NCI-H774 (cell line): ENCODE results near the gene DPP6.
A peak's percentile ranks its signal among the peaks of the same experiment; 100 is the strongest.

ENCODE experiments used
- DNase-seq: peaks from one replicate; lab custom pipeline; 2025; lab: John Stamatoyannopoulos, UW

DPP6 gene

DNA sequence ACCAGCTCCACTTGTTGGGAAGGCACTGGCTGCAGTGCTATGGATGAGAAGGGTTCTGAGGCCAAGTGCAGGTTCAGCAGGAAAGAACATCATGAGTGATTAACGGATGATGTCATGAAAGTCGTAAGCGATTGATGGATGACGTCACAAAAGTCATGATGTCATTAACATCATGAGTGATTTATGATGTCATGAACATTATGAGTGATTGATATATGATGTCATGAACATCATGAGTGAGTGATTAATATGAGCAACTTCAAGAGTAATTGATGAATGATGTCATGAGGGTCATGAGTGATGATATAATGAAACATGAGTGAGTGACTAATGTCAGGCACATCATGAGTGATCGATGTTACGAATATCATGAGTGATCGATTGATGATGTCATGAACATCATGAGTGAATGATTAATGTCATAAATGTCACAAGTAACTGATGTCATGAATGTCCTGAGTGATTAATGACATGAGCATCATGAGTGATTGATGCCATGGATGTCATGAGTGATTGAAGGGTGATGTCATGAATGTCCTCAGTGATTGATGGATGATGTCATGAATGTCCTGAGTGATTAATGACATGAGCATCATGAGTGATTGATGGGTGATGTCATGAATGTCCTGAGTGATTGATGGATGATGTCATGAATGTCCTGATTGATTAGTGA is 765.2 kb downstream of the DPP6 start:
- DNase-seq: no peak

DNA sequence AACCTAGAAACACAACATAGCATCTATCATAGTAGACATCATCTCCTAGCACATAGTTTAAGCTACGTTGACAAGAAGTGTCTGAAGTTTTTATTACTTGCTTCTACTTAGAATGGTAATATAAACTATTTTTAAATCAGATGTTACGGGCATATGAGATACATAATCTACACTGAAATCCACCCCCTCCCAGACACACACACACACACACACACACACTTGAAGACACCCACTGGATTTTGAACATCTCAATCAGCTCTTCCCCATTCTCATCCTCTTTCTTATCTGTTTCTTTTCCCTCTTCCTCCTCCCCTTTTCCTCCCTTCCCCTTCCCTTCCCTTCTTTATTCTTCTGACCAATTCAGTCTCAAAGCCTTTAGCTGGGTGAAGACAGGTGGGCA is 774.8 kb downstream of the DPP6 start:
- no peak for DNase-seq

DNA sequence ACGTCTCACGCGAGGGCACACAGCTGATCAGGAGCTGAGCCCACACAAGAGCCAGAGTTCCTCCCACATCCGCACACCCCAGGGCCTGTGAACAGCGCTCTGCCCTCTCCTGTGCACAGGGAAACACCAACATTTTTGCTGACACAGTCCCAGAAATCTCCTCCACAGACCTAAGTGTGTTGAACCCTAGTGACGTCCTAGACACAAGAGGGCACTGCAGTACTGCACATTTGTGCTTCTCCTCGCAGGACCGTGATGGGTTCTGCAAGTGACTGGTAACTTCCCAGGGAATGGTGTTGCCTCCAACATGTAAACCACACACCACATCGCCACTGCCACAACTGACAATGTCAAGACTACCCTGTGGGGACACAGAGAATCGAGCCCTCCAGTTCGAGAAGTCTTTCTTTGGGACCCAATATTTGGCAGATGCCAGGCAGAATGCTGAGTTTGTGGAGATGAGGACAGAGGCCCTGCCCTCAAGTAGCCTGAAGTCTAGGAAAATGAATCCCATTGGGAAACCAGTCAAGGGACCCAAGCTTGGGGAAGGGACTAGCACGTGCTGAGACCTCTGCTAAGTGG is 780.5 kb downstream of the DPP6 start:
- no peak for DNase-seq

DNA sequence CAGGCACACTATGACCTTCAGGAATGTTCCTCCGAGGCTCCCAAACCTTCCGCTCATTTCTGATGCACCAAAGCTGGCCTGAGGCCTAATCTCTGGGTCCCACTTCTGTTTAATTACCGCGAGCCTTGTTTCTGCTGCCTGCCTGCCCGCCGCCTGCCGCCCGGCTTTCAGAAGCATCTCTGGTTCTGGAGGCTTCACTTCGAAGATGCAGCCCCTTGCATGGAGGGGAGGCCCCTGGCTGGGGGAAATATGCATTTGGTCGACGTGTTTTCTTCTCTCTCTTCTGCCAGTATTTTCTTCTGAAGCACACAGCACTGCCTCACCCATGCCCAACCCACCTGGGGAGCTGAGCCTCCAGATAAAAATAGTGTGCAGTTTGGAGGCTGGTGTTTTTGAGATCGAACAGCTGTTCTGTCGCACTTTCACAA is 783.8 kb downstream of the DPP6 start:
- DNase-seq: no peak

DNA sequence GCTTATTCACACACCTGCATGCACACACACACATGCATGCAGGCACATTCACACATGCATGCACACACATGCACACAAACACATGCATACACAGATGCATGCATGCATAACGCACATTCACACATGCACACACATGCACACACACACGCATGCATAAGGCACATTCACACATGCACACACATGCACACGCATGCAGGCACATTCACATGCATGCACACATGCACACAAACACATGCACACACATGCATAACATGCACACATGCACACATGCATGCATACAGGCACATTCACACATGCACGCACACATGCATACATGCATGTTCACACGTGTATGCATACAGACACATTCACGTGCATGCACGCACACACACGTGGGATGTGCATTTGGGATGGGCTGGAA is 784.9 kb downstream of the DPP6 start:
- no peak for DNase-seq

DNA sequence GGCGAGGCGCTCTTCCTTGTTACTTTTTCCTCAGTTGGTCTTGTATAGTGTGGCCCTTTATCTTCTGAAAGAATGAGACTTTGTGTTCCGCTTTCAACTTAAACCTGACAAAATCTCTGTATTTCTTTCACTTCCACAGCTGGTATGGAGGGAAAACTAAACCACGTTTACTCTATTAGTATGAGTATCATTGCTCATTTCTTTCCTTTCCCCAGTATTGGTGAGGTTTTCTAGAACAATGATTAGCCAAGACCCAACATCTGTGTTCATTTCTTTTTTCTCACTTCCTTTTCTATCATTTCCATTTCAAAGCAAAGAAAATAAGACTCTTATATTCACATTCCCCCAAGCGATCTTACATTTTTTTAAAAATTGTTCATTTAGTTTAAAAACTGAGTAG is 785.4 kb downstream of the DPP6 start:
- DNase-seq: no peak

DNA sequence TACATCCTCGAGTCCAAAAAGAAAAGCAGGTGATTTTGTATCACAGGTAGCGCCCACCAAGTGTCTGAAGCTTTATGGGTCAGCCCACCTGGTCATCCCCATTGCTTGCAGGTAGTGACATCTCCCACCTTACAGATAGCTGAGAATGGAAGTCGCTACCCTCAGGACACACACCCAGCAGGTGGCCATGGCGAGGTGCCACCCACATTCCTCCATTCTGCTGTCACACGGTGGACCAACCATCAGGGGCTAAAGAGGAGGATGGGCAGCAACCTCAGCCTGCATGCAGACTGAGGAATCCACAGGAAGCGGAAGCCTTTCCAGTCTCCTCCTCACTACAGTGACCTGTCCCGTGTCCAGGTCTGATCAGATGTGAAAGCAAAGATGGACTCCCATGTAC is 787.9 kb downstream of the DPP6 start:
- DNase-seq: no peak

DNA sequence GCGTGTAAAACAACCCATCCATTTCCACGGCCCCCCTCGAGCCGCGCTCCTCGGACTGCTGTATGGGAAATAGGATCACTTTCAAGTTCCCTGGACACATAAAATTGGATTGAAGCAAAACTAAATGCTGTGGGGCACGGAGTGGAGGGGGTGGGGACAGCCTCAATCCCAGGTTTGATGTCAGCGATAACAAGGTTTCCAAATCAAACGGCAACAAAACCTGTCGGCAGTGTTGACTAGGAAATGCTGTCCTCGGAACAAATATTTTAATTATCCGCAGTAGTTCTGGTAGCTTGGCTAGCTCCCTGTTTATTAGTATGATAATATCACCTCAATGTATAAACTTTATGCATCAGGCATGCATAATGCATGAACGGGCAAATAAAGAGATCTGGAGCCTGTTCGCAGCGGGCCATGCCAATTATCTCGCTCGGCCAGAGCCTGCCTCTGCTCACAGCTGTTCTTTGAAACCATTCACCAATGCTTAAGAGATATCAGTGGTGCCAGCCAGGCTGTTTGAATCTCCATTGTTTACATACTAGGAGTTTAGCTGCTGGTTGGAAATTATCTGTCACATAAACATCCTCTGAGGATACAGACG is 789.6 kb downstream of the DPP6 start:
- DNase-seq: peak; percentile 28

DNA sequence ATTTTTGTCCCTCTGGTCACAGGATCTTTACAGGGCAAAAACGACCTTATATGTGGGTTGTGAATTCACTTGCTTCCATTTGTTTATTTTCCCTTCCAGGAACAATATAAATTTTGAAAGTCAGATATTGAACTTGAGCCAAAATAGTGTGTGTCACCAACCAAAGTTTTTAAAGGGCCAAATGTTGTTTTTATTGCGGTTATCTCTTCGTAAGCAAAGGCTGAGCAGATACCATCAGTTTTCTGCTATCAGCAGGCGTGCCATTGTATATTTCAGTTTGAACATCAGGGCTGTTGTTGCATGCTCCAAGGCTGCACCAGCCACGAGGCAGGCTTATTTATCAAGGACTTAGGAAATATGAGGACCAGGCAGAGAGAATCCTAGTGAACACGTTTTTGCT is 790.4 kb downstream of the DPP6 start:
- no peak for DNase-seq

DNA sequence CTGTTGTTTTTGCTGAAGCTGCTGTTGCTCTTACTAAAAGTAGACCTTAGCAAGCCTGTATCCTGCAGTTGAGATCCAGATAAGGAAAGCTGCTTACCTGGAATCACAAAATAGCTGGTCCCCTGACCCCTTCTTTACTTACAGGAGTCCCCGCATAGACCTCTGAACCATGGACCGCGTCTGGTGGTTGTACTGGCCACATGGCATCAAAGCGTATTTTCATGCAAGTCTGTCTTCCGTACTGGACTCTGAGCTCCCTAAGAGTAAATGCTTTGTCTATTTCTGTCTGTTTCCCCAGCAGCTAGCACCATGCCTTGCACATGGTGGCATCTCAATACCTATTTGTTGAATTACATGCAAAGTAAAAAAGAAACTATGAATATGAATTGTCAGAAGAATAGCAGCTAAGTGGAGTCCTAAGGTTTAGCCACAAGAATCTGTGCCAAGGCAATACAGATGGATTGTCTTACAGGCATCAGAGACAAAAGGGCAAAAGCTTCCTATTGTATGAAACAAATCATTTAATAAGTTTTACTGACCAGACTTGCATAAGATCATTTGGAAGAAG is 791.6 kb downstream of the DPP6 start:
- DNase-seq: no peak

DNA sequence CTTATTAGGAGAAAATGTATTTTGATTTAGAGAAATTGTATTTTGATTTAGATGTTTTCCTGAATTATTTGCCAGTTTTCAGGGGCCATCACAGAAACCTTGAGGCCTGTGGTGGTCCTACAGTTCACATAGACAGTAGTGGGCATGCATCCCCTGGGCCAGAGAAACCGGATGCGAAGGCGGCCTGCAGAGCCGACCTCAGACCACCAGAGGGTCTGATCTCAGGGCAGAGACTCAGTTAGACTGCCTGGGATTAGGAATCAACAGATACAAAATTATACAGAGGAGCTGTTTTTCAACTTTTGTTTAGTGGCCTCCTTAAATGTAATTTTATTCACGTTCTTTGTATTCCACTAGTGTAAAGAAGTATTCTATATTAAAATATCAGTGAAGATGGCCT is 792.3 kb downstream of the DPP6 start:
- DNase-seq: no peak

DNA sequence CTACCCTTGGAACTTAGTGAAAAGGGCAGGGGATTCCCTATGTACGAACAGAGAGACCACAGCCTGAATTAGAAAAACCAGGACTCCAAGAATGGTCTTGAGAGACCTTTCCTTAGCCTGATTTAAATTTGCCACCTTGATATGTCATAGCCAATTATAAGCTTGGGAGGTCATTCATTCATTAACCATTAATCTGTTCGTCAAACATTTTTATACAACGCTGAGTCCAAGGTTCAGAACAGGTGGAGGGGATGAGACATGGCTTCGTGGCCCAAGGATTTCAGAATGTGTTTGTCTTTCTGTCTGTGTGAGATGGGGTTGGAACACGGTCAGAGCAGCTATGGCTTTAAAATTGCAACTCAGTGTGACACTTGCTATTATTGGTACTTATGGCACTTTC is 792.8 kb downstream of the DPP6 start:
- no peak for DNase-seq

DNA sequence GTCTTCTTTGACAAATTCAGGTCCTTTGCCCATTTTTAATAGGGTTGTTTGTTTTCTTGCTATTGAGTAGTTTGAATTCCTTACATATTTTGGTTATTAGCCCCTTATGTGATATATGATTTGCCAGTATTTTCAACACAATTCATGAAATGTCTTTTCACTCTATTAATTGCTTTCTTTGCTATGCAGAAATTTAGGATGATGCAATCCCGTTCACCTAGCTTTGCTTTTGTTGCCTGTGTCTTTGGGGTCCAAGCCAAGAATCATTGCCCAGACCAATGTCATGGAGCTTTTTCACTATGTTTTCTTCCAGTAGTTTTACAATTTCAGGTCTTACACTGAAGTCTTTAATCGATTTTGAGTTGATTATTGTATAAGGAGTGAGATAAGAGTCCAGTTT is 796.3 kb downstream of the DPP6 start:
- DNase-seq: no peak

DNA sequence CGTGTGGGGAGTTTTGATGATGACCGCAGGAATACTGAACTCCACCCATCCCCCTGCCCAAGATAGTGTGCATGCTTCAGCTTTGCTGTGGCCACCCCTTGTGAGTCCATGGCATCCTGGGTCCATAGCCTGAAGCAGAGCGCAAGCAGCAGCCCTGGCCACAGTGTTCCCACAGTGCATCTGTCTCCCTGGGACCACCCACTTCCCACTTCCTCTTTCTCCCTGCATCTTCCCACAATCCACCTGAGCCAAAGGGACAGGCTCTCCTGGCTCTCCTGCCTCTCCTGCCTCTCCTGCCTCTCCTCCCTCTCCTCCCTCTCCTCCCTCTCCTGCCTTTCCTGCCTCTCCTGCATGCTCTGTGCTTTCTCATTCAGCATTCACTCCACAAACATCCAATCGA is 800.0 kb downstream of the DPP6 start:
- DNase-seq: no peak

DNA sequence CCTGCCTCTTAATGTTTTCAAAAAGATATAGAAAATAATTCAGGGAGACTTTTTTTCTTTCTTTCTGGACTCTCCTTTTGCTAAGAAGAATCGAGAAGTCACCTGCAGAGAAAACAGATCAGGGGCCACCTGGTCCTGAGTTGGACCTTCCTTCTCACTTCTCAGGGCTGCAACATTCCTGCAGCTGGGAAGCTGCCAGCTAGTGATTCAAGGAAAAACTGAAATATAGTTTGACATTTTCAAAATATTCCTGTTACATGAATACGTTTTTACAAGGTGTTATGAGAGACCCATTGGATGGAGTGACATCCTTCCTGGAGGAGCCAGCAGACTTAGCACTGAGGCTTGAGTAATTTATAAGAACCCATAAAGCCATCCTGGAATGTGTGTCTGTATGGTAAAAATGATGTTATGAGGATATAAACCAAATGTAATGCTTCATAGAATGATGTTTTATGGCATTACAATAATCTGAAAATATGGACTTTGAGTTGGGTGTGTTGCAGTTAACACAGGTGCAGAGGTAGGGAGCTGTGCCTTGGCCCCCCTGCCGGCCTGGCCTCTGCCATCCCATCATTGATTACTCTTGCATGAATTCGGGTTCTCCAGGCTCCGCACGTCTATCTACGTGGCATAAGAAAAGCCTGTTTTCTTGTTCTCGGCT is 801.0 kb downstream of the DPP6 start:
- DNase-seq: no peak

DNA sequence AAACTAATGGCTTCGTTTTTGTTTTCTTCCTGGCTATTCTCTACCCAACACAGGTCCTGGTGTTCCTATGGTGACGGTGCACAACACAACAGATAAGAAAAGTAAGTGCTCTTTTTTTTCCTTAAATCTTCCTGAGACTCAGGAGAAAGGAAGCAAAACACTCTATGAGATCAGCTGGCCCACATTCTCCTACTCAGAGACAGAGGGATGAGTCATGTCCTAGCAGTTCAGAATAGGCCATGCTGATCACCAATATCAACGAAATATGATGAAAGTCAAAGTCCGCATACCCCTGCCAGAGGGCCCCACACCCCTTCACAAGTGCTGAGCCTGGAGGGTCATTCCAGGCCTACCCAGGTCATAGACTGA is 801.5 kb downstream of the DPP6 start:
- DNase-seq: no peak

DNA sequence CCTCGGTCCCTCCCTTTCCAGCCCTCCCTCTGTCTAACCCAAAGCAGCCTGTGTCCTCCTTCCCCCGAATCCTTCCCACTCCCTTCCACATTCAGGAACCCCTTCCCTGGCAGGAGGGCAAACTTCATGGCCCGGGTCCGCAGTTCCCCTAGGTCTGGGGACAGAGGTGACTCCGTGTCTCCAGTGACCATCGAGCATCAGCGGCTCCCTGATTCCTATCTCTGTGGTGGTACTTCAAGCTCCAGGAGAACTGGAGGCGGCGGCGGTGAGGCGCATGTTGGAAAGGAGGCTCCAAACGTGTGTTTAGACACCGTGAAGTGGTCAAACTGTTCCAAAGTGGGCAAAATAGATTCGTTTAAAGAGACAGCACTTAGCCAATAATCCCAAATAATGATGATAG is 802.6 kb downstream of the DPP6 start:
- DNase-seq: no peak

DNA sequence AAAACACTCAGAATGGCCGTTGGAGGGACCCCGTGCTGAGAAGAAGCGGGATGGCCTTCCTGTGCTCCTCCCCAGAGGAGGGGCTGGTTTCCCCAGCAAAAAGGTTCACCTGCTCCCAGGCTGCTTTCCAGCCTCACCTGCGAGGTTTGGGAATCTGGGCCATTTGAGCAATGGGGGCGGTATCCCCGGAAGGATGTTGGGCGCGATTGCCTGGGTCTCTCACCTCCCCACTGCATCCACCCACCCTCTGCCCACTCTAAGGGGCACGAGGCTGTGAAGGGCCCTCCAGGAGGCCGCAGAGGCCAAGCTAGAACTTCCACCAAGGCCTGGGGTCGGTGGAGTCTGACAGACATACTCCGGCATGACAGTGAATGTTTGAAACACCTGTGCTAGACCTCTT is 803.2 kb downstream of the DPP6 start:
- DNase-seq: no peak

DNA sequence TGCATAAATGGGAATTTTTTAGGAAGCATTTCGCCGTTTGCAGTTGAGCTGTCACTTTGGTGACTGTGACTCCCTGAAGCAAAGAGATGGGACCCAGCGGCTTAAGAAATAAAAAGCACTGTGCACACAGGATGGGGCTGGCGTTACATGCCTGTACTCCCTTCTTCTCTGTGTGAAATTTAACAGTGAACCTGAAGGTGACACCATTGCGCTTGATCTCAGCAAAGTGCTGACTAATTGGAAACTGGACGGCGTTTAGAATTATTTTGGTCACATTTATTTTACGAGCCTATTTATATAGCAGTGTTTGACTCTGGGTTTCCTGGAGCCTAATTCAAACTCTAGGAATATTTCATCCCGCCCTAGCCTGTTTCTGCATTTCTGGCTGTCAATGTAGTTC is 804.5 kb downstream of the DPP6 start:
- DNase-seq: no peak

DNA sequence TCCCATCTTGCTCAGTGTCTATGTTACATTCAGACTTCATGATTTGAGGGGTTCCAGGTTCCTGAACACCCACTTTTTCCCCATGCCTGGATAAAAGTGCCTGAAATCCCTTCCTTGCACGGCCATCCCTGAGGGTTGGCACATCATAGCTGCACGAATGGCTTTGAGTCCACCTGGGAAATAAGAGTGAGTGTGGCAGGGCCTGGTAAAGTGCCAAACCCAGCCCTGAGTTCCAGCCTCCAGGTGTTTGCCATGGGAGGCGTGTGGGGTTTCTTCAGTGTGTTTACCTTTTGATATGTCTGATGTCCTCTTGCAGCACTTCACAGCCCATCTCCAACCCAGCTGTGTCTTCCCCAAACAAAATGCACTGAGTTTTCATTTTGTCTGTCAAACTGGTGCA is 805.0 kb downstream of the DPP6 start:
- DNase-seq: no peak

DNA sequence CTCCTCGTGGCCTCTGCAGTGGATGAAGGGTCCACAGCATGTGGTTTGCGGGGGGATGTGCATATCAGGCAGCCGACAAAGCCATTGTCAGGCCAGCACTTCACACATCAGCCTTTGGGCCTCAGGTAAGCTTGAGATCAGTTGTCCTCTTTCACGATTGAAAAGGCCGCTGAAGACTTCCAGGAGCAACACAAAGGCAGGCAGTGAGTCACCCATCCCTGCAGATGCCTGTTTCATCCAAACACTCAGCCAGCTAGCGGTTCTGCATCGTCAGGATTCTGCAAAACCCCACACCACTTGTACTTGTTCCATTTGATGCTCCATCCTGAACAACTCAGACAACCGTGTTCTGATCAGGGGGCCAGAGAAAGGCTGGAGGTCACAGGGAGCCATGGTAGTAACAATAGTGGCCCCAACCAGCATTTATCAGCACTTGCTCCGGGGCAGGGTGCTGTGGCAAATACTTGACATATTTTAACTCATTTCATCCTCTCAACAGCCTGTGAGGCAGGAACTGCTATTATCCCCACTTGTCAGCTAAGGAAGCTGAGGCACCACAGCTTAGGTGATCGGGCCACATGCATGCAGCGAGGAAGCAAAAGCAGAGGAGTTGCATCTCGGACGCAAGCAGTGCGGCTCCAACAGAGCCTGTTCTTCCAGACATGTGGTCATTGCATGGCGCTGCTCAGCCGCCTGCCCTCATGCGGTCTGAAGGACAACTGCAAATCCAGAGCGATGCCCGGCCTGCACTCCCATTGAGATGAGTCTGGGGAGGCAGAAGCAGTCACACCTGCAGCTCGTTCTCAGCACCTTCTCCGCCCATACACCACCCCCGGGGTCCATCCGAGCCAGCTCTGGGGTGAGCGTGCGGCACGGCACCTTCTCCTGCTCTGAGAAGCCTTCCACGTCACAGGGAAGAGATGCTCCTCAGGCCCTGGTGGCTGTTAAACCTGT is 805.8 kb downstream of the DPP6 start:
- no peak for DNase-seq
